ENCODE results near the gene FOXK2. TPM values are rescaled to one million over a fixed set of nuclear protein-coding genes. Genes with fewer than 3 reads are reported as not detected.
"Not testable (repeated sequence)": the region's sequence is repeated elsewhere in the genome, so short reads cannot be mapped to it uniquely, and the experiment has no call there.

Gene FOXK2
- polyA plus RNA-seq, 2 of the 4 experiments (the other 2 are of a cell fraction): 34.8 to 39.2 TPM

GRCh38 chr17:82582709-82583108 is 63.2 kb downstream of the FOXK2 start:
- POLR2A ChIA-PET: no interaction called here

GRCh38 chr17:82583720-82584234 is 64.2 kb downstream of the FOXK2 start:
- ChIA-PET CTCF (interaction anchor here (0.8 to 1.0 kb wide), 2 partner anchors 29 to 34 kb away, joined by 3 to 4 read pairs; no protein-coding TSS in a partner anchor), POLR2A (no interaction called here)
- ATAC-seq (no peak; a peak in 1 of 6 replicates), FAIRE-seq (no peak), DNase-seq (ENCODE audit: low read depth in 1 of 2, low spot score in 1 of 2) (no peak)
- Histone ChIP-seq H3K9me3 (no peaks in the 10 kb centered on the region), H3K27ac (no peak overlapping the region), H3K4me3 (no peak overlapping the region), H3K4me1 (peaks cover 24% of the 10 kb centered on the region), H3K4me2 (no peak overlapping the region)
- TF ChIP-seq PHF8 (IDR thresholded peaks at IDR 0.05; ENCODE audit: borderline replicate concordance, low read depth): no peak
- TF ChIP-seq BHLHE40 (IDR thresholded peaks at IDR 0.05; ENCODE audit: low read depth, low read length): no peak
- TF ChIP-seq NFE2L2 (conservative IDR thresholded peaks at IDR 0.05; ENCODE audit: low read length): no peak
- TF ChIP-seq HMGXB4 (CRISPR knock-in tag; IDR thresholded peaks at IDR 0.05; ENCODE audit: borderline replicate concordance): no peak
- no peak for TF ChIP-seq RAD21 (conservative IDR thresholded peaks at IDR 0.05 in 1 of 2, IDR thresholded peaks at IDR 0.05 in 1 of 2)
- no peak for TF ChIP-seq HOXA7 (CRISPR knock-in tag; IDR thresholded peaks at IDR 0.05)
- no peak for TF ChIP-seq HES2 (IDR thresholded peaks at IDR 0.05)
- TF ChIP-seq PBX3 (IDR thresholded peaks at IDR 0.05): no peak
- TF ChIP-seq ZFP36 (IDR thresholded peaks at IDR 0.05; ENCODE audit: borderline replicate concordance, partially characterized antibody): no peak
- no peak for TF ChIP-seq JUN (IDR thresholded peaks at IDR 0.05)
- 95% methylated on average over 28 of the region's 28 CpGs for WGBS (ENCODE audit: missing lambda C conversion rate)

More at GRCh38 chr17:82582709-82583108, 63.2 kb downstream of the FOXK2 start:
- Histone ChIP-seq H3K9me3 (no peaks in the 10 kb centered on the region), H3K4me1 (peaks cover 24% of the 10 kb centered on the region), H3K4me2 (no peak overlapping the region), H3K4me3 (no peak overlapping the region), H3K27ac (no peak overlapping the region)
- CTCF ChIA-PET: interaction anchor here (0.5 to 0.9 kb wide), 2 partner anchors 12 to 46 kb away, joined by 3 read pairs; no protein-coding TSS in a partner anchor
- no peak for ATAC-seq
- DNase-seq (ENCODE audit: low read depth in 1 of 2, low spot score in 1 of 2): no peak
- FAIRE-seq: no peak
- TF ChIP-seq FOSB (CRISPR knock-in tag; IDR thresholded peaks at IDR 0.05) (no peak), BCL3 (IDR thresholded peaks at IDR 0.05) (no peak), PHF8 (IDR thresholded peaks at IDR 0.05; ENCODE audit: borderline replicate concordance, low read depth) (no peak), RCOR1 (IDR thresholded peaks at IDR 0.05; ENCODE audit: low read depth, low read length) (no peak), EP300 (IDR thresholded peaks at IDR 0.05) (no peak), CHD2 (IDR thresholded peaks at IDR 0.05; ENCODE audit: low read length, partially characterized antibody) (no peak), KDM1A (IDR thresholded peaks at IDR 0.05; ENCODE audit: low read depth) (no peak), ZFP36 (IDR thresholded peaks at IDR 0.05; ENCODE audit: borderline replicate concordance, partially characterized antibody) (no peak), ZSCAN20 (CRISPR knock-in tag; IDR thresholded peaks at IDR 0.05) (no peak), HEYL (CRISPR knock-in tag; IDR thresholded peaks at IDR 0.05) (no peak), MYC (IDR thresholded peaks at IDR 0.05; ENCODE audit: borderline replicate concordance, low read length) (no peak), GATA3 (IDR thresholded peaks at IDR 0.05; ENCODE audit: borderline replicate concordance) (no peak), CHD4 (IDR thresholded peaks at IDR 0.05; ENCODE audit: borderline replicate concordance) (no peak), USF2 (IDR thresholded peaks at IDR 0.05) (no peak), ATOH8 (CRISPR knock-in tag; IDR thresholded peaks at IDR 0.05; ENCODE audit: low read depth) (no peak), SMC3 (IDR thresholded peaks at IDR 0.05) (no peak), HOXB13 (CRISPR knock-in tag; IDR thresholded peaks at IDR 0.05; ENCODE audit: low read depth) (no peak), HMGXB4 (CRISPR knock-in tag; IDR thresholded peaks at IDR 0.05; ENCODE audit: borderline replicate concordance) (no peak)
- 95% methylated on average over 11 of the region's 11 CpGs for WGBS (ENCODE audit: missing lambda C conversion rate)

GRCh38 chr17:82585935-82586575 is 66.5 kb downstream of the FOXK2 start:
- 88% methylated on average over 21 of the region's 23 CpGs for WGBS (ENCODE audit: missing lambda C conversion rate)
- H3K4me2 ChIP-seq, H3K9me3 ChIP-seq, H3K4me3 ChIP-seq, H3K27ac ChIP-seq, CTCF ChIA-PET, POLR2A ChIA-PET: not testable (repeated sequence)
- peak in 1 of 2 experiments; percentile 63 for DNase-seq (ENCODE audit: low read depth in 1 of 2, low spot score in 1 of 2)
- peak in 1 of 2 experiments; percentile 71; a peak in 3 of 6 replicates for ATAC-seq
- FAIRE-seq: peak; percentile 100
- peaks cover 29% of the 10 kb centered on the region for H3K4me1 ChIP-seq
